IPS DF 19.7 (cell line): ENCODE data around the gene CSNK1G1.
"Not testable (repeated sequence)": the region's sequence is repeated elsewhere in the genome, so short reads cannot be mapped to it uniquely, and the experiment has no call there.

ENCODE experiments used
- DNase-seq: peaks from one replicate; pipeline ENCODE4 v3.0.0-alpha.2; 2013; ENCODE audit warnings: low read depth, low spot score

CSNK1G1 gene

GRCh38 chr15:64287953-64288352, 68.0 kb downstream of the CSNK1G1 start:
- no peak for DNase-seq

- DNase-seq, result no peak
Observed at GRCh38 chr15:64286473-64286872, 69.5 kb downstream of the CSNK1G1 start.

GRCh38 chr15:64285871-64286270, 70.1 kb downstream of the CSNK1G1 start:
- DNase-seq, result no peak

- no peak for DNase-seq
Observed at GRCh38 chr15:64285150-64285549, 70.8 kb downstream of the CSNK1G1 start.

GRCh38 chr15:64284042-64284441, 71.9 kb downstream of the CSNK1G1 start:
- DNase-seq, result no peak

DNA sequence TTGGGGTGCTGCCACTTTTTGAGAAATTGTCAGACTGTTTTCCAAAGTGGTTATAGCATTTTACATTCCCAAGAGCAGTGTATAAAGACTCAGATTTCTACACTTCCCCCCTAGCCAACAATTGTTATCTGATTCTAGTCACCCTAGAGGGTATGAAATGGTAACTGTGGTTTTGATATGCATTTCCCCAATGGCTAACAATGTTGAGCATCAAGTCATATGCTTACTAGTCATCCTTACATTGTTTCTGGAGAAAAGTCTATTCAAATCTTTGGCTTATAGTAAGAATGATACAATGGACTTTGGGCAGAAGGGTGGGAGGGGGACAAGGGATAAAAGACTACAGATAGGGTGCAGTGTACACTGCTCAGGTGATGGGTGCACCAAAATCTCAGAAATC, 73.3 kb downstream of the CSNK1G1 start:
- no peak for DNase-seq

DNA sequence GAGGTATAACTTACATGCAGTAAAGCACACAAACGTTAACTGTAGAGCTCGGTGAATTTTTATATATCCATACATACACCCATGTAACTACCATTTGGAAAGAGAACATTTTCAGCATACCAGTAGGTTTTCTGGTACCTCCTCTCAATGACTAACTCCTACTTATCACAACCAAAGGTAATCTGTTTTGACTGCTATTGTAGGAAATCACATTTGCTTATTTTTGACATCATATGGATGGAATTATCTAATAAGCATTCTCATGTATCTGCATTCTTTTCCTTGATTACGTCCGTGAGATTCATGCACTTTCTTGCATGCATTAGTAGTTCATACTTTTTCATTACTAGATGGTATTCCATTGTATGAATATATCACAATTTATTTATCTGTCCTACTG, 76.8 kb downstream of the CSNK1G1 start:
- no peak for DNase-seq

DNA sequence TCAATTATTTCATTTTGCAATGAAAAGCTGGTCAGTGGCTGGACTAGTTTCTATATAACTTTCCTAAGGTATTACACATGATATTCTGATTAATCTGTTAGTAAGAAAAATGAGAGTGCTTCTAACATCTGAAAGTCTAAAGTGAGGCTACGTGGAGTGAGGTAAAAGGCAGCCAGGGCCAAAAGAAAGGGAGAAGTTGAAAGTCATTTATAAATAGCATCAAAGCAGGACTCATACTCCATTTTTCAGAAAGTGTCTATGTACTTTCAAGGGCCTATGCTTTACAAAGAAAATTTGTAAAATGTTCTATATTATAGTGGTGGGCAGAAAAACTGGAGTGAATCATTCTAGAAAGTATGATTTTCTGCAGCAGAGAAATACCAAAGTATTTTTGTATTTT, 80.0 kb downstream of the CSNK1G1 start:
- DNase-seq, result no peak

GRCh38 chr15:64274341-64274950, 81.5 kb downstream of the CSNK1G1 start:
- DNase-seq, result no peak

DNA sequence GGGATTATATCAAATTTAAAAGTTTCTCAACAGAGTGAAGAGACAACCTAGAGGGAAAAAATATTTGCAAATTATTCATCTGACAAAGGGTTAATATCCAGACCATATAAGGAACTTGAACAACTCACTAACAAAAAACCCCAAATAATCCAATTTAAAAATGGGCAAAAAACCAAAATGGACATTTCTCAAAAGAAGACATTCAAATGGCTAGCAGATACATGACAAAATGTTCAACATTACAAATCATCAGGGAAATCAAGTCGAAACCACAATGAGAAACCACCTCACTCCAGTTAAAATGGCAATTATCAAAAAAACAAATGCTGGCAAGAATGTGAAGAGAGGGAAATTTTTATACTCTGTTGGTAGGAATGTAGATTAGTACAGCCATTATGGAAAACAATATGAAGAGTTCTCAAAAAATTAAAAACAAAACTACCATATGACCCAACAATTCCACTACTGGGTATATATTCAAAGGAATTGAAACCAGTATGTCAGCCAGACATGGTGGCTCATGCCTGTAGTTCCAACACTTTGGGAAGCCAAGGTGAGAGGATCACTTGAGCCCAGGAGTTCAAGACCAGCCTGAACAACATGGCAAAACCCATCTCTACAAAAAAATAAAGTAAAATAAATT, 88.5 kb downstream of the CSNK1G1 start:
- DNase-seq, result no peak

GRCh38 chr15:64265188-64265587, 90.8 kb downstream of the CSNK1G1 start:
- not testable (repeated sequence) for DNase-seq

GRCh38 chr15:64264502-64264901, 91.5 kb downstream of the CSNK1G1 start:
- DNase-seq, result no peak

DNA sequence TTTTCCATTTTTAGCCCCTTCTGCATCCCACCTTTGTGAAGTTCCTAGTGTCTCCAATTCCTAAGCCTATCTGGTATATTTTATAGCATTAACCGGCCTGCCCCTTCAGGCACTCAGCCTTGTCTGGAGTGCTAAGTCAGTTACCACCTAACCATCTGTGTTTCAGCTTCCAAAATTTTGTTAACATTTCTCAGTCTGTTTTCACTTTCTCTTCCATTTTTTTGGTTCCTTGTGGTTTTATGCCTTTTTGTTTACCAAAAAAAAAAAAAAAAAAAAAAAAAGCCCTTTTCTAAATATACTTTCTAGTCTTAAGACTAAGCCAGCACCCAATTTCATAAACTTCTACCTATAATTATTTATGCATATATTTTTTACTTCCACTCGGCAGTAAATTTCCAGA, 92.4 kb downstream of the CSNK1G1 start:
- no peak for DNase-seq

DNA sequence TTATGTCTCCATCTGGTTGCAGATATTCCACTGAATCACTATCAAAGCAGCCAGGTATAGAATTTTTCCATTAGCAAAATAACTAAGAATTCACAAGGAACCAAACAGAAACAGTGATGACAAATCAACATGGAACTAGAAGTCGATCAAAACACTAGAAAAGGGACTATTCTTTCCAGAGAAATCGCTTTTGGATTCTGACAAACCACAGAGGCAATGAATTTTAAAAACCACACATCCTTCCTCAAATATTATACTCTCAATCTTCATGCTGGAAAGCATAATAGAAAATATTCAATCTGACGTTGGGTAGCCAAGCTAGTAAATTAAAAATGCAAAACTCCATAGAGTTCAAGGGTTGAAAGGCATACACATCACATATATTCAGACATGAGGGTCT, 99.9 kb downstream of the CSNK1G1 start:
- no peak for DNase-seq

GRCh38 chr15:64251658-64252057, 104.3 kb downstream of the CSNK1G1 start:
- no peak for DNase-seq

DNA sequence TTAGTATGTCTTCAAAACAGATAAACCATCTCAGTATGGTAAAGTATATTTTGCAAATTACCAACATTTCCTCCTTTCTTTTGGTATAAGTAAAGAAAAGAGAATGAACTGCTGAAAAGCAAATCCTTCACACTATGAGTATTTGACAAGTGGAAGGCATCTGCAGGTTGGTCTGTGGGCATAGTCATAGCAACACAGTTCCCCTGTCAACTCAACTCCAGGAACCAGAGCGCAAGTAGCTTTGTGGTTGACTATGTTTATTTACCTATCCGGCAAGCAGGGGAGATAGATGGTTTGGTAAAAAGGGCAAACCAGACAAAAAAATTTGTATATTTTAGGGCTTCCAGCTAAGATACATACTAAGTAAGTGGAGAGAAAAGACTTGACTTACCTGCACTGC, 104.9 kb downstream of the CSNK1G1 start:
- DNase-seq, result no peak

DNA sequence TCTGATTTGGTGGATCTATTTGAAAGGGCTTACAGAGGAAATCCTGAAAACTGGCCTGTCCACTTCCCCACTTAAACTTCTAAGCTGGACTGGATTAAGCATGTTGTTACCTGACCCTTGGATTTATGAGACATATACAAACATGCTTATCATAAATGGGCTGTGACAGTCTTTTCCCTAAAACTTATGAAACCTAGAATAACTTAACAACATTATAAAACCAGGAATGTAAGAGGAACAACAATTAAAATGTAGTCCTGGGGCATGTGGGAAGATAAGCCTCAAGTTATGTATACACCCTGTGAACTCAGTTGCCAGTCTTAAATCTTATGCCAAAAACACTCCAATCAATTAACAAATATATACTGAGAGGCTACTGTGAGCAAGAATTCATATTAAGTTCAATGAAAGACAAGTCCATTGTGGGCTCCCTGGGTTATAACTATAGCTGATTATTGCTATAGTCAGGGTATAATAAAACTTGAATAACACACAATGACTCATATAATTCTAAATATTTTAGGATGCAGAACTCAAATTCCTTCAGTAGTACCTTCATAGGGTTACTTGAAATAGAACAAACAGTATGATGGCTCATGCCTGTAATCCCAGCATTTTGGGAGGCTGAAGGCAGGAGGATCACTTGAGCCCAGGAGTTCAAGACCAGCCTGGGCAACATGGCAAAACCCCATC, 105.9 kb downstream of the CSNK1G1 start:
- DNase-seq, result no peak

GRCh38 chr15:64249406-64249805, 106.6 kb downstream of the CSNK1G1 start:
- no peak for DNase-seq

DNA sequence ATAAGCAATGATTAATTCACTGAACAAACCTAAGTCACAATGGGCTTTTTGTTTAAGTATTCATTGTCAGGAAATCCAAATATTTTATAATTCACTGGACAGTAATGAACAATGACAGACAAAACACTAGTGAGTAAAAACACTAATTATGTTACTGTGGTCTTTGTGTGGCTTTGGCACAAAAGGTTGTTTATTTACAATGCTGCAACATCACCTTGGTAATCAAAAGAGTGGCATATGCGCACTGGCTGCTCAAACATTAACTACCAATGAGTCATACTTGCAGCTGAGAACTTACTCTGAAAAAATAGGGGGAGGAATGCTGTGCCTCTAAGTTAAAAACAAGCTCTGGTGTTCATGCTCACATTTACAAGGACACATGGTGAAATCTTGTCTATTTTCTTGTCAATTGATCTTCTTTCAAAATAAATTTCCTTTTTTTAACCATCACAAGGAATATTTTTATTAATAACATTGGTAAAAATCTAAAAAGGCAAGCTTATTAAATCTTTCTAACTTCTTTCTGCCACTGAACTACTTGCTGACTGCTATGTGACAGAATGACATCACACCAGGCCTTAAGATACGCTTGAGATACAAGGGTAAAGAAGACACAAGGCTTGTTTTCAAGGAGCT, 107.9 kb downstream of the CSNK1G1 start:
- DNase-seq, result peak; percentile 42

- DNase-seq, result no peak
Observed at GRCh38 chr15:64247535-64247905, 108.5 kb downstream of the CSNK1G1 start.

DNA sequence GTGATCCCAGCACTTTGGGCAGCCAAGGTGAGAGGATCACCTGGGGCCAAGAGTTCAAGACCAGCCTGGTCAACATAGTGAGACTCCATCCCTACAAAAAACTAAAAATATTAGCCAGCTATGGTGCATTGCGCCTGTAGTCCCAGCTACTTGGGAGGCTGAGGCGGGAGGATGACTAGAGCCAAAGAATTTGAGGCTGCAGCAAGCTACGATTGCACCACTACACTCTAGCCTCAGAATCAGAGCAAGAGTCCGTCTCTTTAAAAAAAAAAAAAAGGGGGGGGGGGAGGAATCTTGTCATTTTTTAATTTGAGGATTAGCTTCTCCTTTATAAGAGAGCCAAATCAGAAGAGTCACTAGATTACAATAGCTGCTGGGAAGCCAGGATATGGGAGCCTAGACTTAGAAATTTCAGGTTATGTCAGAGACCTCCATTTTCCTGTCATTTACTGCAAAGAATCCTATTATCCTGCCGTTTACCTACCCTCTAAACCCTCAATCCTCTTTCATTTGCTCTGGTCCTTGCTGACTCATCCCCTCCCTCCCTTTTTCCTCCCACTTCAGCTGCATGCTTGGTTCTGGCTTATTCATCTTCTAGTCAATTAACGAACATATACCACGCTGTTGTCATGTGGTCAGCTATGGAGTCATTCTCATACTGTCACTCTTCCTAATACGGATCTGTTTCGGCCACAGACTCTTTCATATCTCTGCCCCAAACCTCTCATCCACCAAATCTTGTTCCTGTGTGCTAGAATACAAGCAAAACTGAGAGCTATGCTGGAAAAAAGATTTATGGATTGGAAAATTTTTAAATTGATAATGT, 109.4 kb downstream of the CSNK1G1 start:
- DNase-seq, result peak; percentile 35

- no peak for DNase-seq
Observed at GRCh38 chr15:64245405-64245804, 110.6 kb downstream of the CSNK1G1 start.
